ENCODE measurements around the gene PRDM4.

GRCh38 chr12:107767466-107767865 lies 6.5 kb upstream of the PRDM4 start:
- TF ChIP-seq, protein P1, sequence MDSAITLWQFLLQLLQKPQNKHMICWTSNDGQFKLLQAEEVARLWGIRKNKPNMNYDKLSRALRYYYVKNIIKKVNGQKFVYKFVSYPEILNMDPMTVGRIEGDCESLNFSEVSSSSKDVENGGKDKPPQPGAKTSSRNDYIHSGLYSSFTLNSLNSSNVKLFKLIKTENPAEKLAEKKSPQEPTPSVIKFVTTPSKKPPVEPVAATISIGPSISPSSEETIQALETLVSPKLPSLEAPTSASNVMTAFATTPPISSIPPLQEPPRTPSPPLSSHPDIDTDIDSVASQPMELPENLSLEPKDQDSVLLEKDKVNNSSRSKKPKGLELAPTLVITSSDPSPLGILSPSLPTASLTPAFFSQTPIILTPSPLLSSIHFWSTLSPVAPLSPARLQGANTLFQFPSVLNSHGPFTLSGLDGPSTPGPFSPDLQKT (IDR thresholded peaks at IDR 0.05; ENCODE audit: borderline replicate concordance, low read depth, low read length): no peak
- TF ChIP-seq, protein P2, sequence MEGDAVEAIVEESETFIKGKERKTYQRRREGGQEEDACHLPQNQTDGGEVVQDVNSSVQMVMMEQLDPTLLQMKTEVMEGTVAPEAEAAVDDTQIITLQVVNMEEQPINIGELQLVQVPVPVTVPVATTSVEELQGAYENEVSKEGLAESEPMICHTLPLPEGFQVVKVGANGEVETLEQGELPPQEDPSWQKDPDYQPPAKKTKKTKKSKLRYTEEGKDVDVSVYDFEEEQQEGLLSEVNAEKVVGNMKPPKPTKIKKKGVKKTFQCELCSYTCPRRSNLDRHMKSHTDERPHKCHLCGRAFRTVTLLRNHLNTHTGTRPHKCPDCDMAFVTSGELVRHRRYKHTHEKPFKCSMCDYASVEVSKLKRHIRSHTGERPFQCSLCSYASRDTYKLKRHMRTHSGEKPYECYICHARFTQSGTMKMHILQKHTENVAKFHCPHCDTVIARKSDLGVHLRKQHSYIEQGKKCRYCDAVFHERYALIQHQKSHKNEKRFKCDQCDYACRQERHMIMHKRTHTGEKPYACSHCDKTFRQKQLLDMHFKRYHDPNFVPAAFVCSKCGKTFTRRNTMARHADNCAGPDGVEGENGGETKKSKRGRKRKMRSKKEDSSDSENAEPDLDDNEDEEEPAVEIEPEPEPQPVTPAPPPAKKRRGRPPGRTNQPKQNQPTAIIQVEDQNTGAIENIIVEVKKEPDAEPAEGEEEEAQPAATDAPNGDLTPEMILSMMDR (tag by site-specific recombination; IDR thresholded peaks at IDR 0.05): no peak
- TF ChIP-seq, protein P3, sequence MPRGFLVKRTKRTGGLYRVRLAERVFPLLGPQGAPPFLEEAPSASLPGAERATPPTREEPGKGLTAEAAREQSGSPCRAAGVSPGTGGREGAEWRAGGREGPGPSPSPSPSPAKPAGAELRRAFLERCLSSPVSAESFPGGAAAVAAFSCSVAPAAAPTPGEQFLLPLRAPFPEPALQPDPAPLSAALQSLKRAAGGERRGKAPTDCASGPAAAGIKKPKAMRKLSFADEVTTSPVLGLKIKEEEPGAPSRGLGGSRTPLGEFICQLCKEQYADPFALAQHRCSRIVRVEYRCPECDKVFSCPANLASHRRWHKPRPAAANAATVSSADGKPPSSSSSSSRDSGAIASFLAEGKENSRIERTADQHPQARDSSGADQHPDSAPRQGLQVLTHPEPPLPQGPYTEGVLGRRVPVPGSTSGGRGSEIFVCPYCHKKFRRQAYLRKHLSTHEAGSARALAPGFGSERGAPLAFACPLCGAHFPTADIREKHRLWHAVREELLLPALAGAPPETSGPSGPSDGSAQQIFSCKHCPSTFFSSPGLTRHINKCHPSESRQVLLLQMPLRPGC (tag by site-specific recombination; IDR thresholded peaks at IDR 0.05): no peak
- TF ChIP-seq PRDM1 (tag by site-specific recombination; IDR thresholded peaks at IDR 0.05) (no peak), WT1 (tag by site-specific recombination; IDR thresholded peaks at IDR 0.05) (no peak), ZNF658 (tag by site-specific recombination; IDR thresholded peaks at IDR 0.05) (no peak), MYNN (tag by site-specific recombination; IDR thresholded peaks at IDR 0.05; ENCODE audit: borderline replicate concordance) (no peak), ZNF701 (tag by site-specific recombination; IDR thresholded peaks at IDR 0.05) (no peak)

Data from HEK293 (cell line).